IMR-90 (cell line): Measurements from ENCODE around the gene FAM234A. TPM values are rescaled to one million over a fixed set of nuclear protein-coding genes. Genes with fewer than 3 reads are reported as not detected.

Experiments
- ATAC-seq: fragments of 200-7000 bp; cut with Tn5 transposase; 2 replicates; pipeline ENCODE4 v1.9.1; 2020; ENCODE audit warnings: low read depth, mild to moderate bottlenecking, moderate library complexity
- BruUV-seq: library from RNA; stranded (reverse); fragments of 400-500 nt; replicated peaks from 2 replicates; lab custom pipeline; 2021; lab: Mats Ljungman, UMichigan
- CTCF ChIA-PET: fragments of 300-600 bp; formaldehyde crosslinking; extraction: SDS; loops from one replicate; lab custom pipeline; 2021; ENCODE audit warnings: antibody characterized with exemption; lab: Yijun Ruan, JAX
- POLR2A ChIA-PET: fragments of 300-600 bp; sonication (Branson Sonifier 250); formaldehyde crosslinking; loops from one replicate; lab custom pipeline; 2022; ENCODE audit warnings: antibody characterized with exemption; ENCODE audit not compliant: unreplicated experiment; lab: Charles Lee
- DNase-seq: peaks from one replicate; pipeline ENCODE4 v3.0.0; 2013
- H2AFZ ChIP-seq: replicated peaks from 2 replicates; pipeline ENCODE3; 2013; ENCODE audit warnings: low read length, mild to moderate bottlenecking; ENCODE audit not compliant: poor library complexity
- H2AK5ac ChIP-seq: 2 replicates; pipeline ENCODE4 v1.6.1; 2013; ENCODE audit warnings: low read depth, low read length, inconsistent platforms
- H2AK9ac ChIP-seq: replicated peaks from 2 replicates; pipeline ENCODE3; 2013; ENCODE audit warnings: mild to moderate bottlenecking, low read depth, low read length, moderate library complexity; ENCODE audit not compliant: poor library complexity
- H2BK120ac ChIP-seq: 2 replicates; pipeline ENCODE4 v1.6.1; 2013; ENCODE audit warnings: low read depth, low read length, inconsistent platforms
- H2BK15ac ChIP-seq: 3 replicates; pipeline ENCODE4 v1.6.1; 2013; ENCODE audit warnings: low read depth, low read length, inconsistent platforms
- H2BK20ac ChIP-seq: 2 replicates; pipeline ENCODE4 v1.6.1; 2013; ENCODE audit warnings: low read depth, mild to moderate bottlenecking, inconsistent platforms, low read length, moderate library complexity
- H2BK5ac ChIP-seq: 2 replicates; pipeline ENCODE4 v1.6.1; 2013; ENCODE audit warnings: mild to moderate bottlenecking, low read depth, low read length, inconsistent platforms; ENCODE audit not compliant: poor library complexity, severe bottlenecking
- H3K14ac ChIP-seq: replicated peaks from 2 replicates; pipeline ENCODE4 v1.6.1; 2013; ENCODE audit warnings: low read depth, low read length, inconsistent platforms
- H3K18ac ChIP-seq: 2 replicates; pipeline ENCODE4 v1.6.1; 2013; ENCODE audit warnings: low read depth, low read length, control low read depth
- H3K23ac ChIP-seq: 2 replicates; pipeline ENCODE4 v1.6.1; 2013; ENCODE audit warnings: low read depth, low read length, inconsistent platforms
- H3K27ac ChIP-seq: 2 replicates; pipeline ENCODE4 v1.5.1; 2013; ENCODE audit warnings: mild to moderate bottlenecking, control low read depth, low read length; ENCODE audit not compliant: insufficient read depth
- H3K27me3 ChIP-seq: 2 replicates; pipeline ENCODE4 v1.6.1; 2013; ENCODE audit warnings: low read length; ENCODE audit not compliant: control insufficient read depth, insufficient read depth
- H3K36me3 ChIP-seq: 2 replicates; pipeline ENCODE4 v1.6.1; 2013; ENCODE audit warnings: low read length, mixed read lengths; ENCODE audit not compliant: control insufficient read depth, insufficient read depth
- H3K4ac ChIP-seq: 2 replicates; pipeline ENCODE4 v1.6.1; 2013; ENCODE audit warnings: low read depth, low read length, inconsistent platforms
- H3K4me1 ChIP-seq: 2 replicates; pipeline ENCODE4 v1.6.1; 2013; ENCODE audit warnings: low read length, mixed read lengths; ENCODE audit not compliant: control insufficient read depth, insufficient read depth
- H3K4me2 ChIP-seq: 2 replicates; pipeline ENCODE4 v1.6.1; 2013; ENCODE audit warnings: low read depth, mild to moderate bottlenecking, control low read depth, low read length, moderate library complexity
- H3K4me3 ChIP-seq: 2 replicates; pipeline ENCODE4 v1.5.1; 2013; ENCODE audit warnings: low read depth, mild to moderate bottlenecking, control low read depth, low read length, moderate library complexity; ENCODE audit not compliant: insufficient read depth
- H3K56ac ChIP-seq: 2 replicates; pipeline ENCODE4 v1.6.1; 2013; ENCODE audit warnings: low read length, inconsistent platforms; ENCODE audit not compliant: insufficient read depth; ENCODE audit errors: extremely low read depth
- H3K79me1 ChIP-seq, 2 experiments: 2 replicates each; pipeline ENCODE4 v1.6.1; 2013; ENCODE audit warnings: low read length in 2 of 2, inconsistent platforms in 1 of 2, low read depth in 1 of 2
- H3K9ac ChIP-seq: 2 replicates; pipeline ENCODE4 v1.6.1; 2013; ENCODE audit warnings: low read depth, low read length, control low read depth
- H3K9me1 ChIP-seq: 2 replicates; pipeline ENCODE4 v1.6.1; 2013; ENCODE audit warnings: low read length, inconsistent platforms; ENCODE audit not compliant: insufficient read depth
- H3K9me3 ChIP-seq: 2 replicates; pipeline ENCODE4 v1.6.1; 2013; ENCODE audit warnings: low read length; ENCODE audit not compliant: control insufficient read depth, insufficient read depth
- H4K20me1 ChIP-seq: 2 replicates; pipeline ENCODE4 v1.6.1; 2013; ENCODE audit warnings: low read length, inconsistent platforms; ENCODE audit not compliant: insufficient read depth
- H4K5ac ChIP-seq: 2 replicates; pipeline ENCODE4 v1.6.1; 2013; ENCODE audit warnings: mild to moderate bottlenecking, low read depth, low read length, control low read depth
- H4K8ac ChIP-seq, 2 experiments: 2 replicates each; pipeline ENCODE4 v1.6.1; 2013; ENCODE audit warnings: low read depth in 2 of 2, low read length in 2 of 2, control low read depth in 1 of 2, inconsistent platforms in 1 of 2
- H4K91ac ChIP-seq: 2 replicates; pipeline ENCODE4 v1.6.1; 2013; ENCODE audit warnings: low read depth, low read length, inconsistent platforms; ENCODE audit not compliant: insufficient read depth
- BHLHE40 ChIP-seq: fragments of 150-350 bp; IDR thresholded peaks from 2 replicates; pipeline ENCODE4 v1.6.1; 2016; ENCODE audit warnings: mild to moderate bottlenecking, low read depth, low read length
- CEBPB ChIP-seq: IDR thresholded peaks from 2 replicates; pipeline ENCODE4 v1.6.1; 2012; ENCODE audit warnings: low read depth, low read length, improper control_type of control experiment
- CHD1 ChIP-seq: IDR thresholded peaks from 2 replicates; pipeline ENCODE4 v1.6.1; 2012; ENCODE audit warnings: low read depth, low read length, improper control_type of control experiment
- CTCF ChIP-seq: conservative IDR thresholded peaks from 2 replicates; pipeline ENCODE4 v1.5.1; 2012; ENCODE audit warnings: mild to moderate bottlenecking, low read depth, low read length, improper control_type of control experiment
- FOS ChIP-seq: fragments of 150-350 bp; IDR thresholded peaks from 2 replicates; pipeline ENCODE4 v1.6.1; 2016; ENCODE audit warnings: low read depth, low read length
- MAFK ChIP-seq: IDR thresholded peaks from 2 replicates; pipeline ENCODE4 v1.6.1; 2012; ENCODE audit warnings: low read depth, low read length, improper control_type of control experiment
- MAZ ChIP-seq: IDR thresholded peaks from 2 replicates; pipeline ENCODE4 v1.6.1; 2012; ENCODE audit warnings: low read depth, mild to moderate bottlenecking, low read length, improper control_type of control experiment, moderate library complexity, borderline replicate concordance
- MXI1 ChIP-seq: IDR thresholded peaks from 2 replicates; pipeline ENCODE4 v1.6.1; 2012; ENCODE audit warnings: low read depth, mild to moderate bottlenecking, low read length, moderate library complexity, borderline replicate concordance
- NFE2L2 ChIP-seq: fragments of 150-350 bp; IDR thresholded peaks from 2 replicates; pipeline ENCODE4 v1.6.1; 2016; ENCODE audit warnings: low read depth, mild to moderate bottlenecking, low read length
- POLR2A ChIP-seq: IDR thresholded peaks from 2 replicates; pipeline ENCODE4 v1.6.1; 2012; ENCODE audit warnings: mild to moderate bottlenecking, low read depth, low read length
- RAD21 ChIP-seq: IDR thresholded peaks from 2 replicates; pipeline ENCODE4 v1.6.1; 2012; ENCODE audit warnings: low read length, improper control_type of control experiment
- RCOR1 ChIP-seq: IDR thresholded peaks from 2 replicates; pipeline ENCODE4 v1.6.1; 2012; ENCODE audit warnings: mild to moderate bottlenecking, low read length, improper control_type of control experiment; ENCODE audit not compliant: insufficient replicate concordance
- RFX5 ChIP-seq: IDR thresholded peaks from 2 replicates; pipeline ENCODE4 v1.8.0; 2012; ENCODE audit warnings: low read depth, mild to moderate bottlenecking, low read length, moderate library complexity
- SMC3 ChIP-seq: fragments of 150-350 bp; IDR thresholded peaks from 2 replicates; pipeline ENCODE4 v1.6.1; 2016; ENCODE audit warnings: low read depth, mild to moderate bottlenecking, antibody characterized with exemption, low read length, moderate library complexity
- USF2 ChIP-seq: fragments of 150-350 bp; IDR thresholded peaks from 2 replicates; pipeline ENCODE4 v1.6.1; 2017; ENCODE audit warnings: mild to moderate bottlenecking, antibody characterized with exemption, low read length, low read depth
- WGBS, 2 experiments: methylation state at CpG; one replicate each; pipeline versions ENCODE4 v1.1.5 to v1.1.7; 2013; ENCODE audit warnings: missing lambda C conversion rate in 2 of 2; ENCODE audit not compliant: insufficient read length in 1 of 2; ENCODE audit errors: extremely low coverage in 2 of 2; 5-methylcytosine and 5-hydroxymethylcytosine counted together
- dilution Hi-C: fragments of 300-500 bp; cut with HindIII; formaldehyde crosslinking; loops from one replicate; pipeline ENCODE4 v1.14.3; 2018; ENCODE audit warnings: low sequenced_read_pairs; ENCODE audit not compliant: unreplicated experiment
- in situ Hi-C: fragments of 300-500 bp; cut with MboI; formaldehyde crosslinking; loops from 3 replicates; pipeline ENCODE4 v1.14.3; 2019; ENCODE audit warnings: low sequenced_read_pairs, inconsistent platforms, mixed read lengths
- intact Hi-C: fragments of 100-400 bp; cut with micrococcal nuclease; formaldehyde crosslinking; loops from 2 replicates; pipeline ENCODE4 v1.10.0; 2022
- polyA plus RNA-seq, 3 experiments: library from polyadenylated mRNA; depleted of rRNA; stranded (reverse); fragments of >200 nt; gene quantifications; 2 replicates each; pipeline ENCODE4 v1.2.3, GENCODE V29; 2012; ENCODE audit warnings: low replicate concordance in 1 of 3
- total RNA-seq: library from RNA; depleted of rRNA; stranded (reverse); fragments of >200 nt; gene quantifications from 2 replicates; pipeline ENCODE4 v1.2.3, GENCODE V29; 2012
- TF ChIP-seq, protein P1 (sequence below): fragments of 150-350 bp; IDR thresholded peaks from 2 replicates; pipeline ENCODE4 v1.6.1; 2016; ENCODE audit warnings: low read depth, mild to moderate bottlenecking, low read length, moderate library complexity, borderline replicate concordance

The FAM234A gene
- total and polyA plus RNA-seq, 2 of the 4 experiments (the other 2 are of a cell fraction) = 30.3 to 64.2 TPM

GRCh38 chr16:276426-277077 is 41.9 kb downstream of the FAM234A start:
- Histone ChIP-seq H3K18ac (no peak overlapping the region), H3K9me1 (no peaks in the 10 kb centered on the region), H2AK5ac (no peak overlapping the region), H2AFZ (peak overlapping the region; percentile 21), H3K79me1 (no peaks in the 10 kb centered on the region), H3K4ac (no peak overlapping the region), H3K56ac (no peak overlapping the region), H3K27ac (no peak overlapping the region), H2BK15ac (no peak overlapping the region), H2BK120ac (no peak overlapping the region), H3K23ac (no peak overlapping the region), H3K27me3 (peaks cover 45% of the 10 kb centered on the region), H4K20me1 (no peaks in the 10 kb centered on the region; the same call in 1 of the 2 replicates), H2BK5ac (no peak overlapping the region), H3K9me3 (no peaks in the 10 kb centered on the region), H3K9ac (no peak overlapping the region), H3K4me3 (no peak overlapping the region), H4K91ac (no peak overlapping the region), H3K36me3 (no peaks in the 10 kb centered on the region), H4K5ac (no peak overlapping the region), H3K14ac (no peak overlapping the region), H4K8ac (no peak overlapping the region), H2AK9ac (peak overlapping the region; percentile 1), H3K4me2 (no peak overlapping the region), H3K4me1 (peaks cover 3% of the 10 kb centered on the region; the same call in 1 of the 2 replicates), H2BK20ac (no peak overlapping the region)
- WGBS, 2 experiments = 63% methylated on average over 6 of the region's 20 CpGs; no CpG with 5 or more reads in 1 of the 2 experiments
- intact Hi-C loops = no loop called here
- in situ Hi-C loops = no loop called here
- dilution Hi-C loops = no loop called here
- ATAC-seq = no peak
- BruUV-seq = no TSS peak
- no peak for DNase-seq
- POLR2A ChIA-PET = no interaction called here
- TF ChIP-seq CHD1 (no peak), SMC3 (no peak), MXI1 (no peak), RAD21 (no peak), POLR2A (no peak), USF2 (no peak), MAFK (no peak), FOS (no peak), CEBPB (no peak), BHLHE40 (no peak), CTCF (no peak), MAZ (no peak), RCOR1 (no peak), RFX5 (no peak), NFE2L2 (no peak)
- TF ChIP-seq, protein P1, sequence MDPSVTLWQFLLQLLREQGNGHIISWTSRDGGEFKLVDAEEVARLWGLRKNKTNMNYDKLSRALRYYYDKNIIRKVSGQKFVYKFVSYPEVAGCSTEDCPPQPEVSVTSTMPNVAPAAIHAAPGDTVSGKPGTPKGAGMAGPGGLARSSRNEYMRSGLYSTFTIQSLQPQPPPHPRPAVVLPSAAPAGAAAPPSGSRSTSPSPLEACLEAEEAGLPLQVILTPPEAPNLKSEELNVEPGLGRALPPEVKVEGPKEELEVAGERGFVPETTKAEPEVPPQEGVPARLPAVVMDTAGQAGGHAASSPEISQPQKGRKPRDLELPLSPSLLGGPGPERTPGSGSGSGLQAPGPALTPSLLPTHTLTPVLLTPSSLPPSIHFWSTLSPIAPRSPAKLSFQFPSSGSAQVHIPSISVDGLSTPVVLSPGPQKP = no peak
- CTCF ChIA-PET = no interaction called here
